ENCODE results near the gene JMJD1C.

The JMJD1C gene

GRCh38 chr10:63437116-63437949 lies 28.4 kb downstream of the JMJD1C start:
- no peak for DNase-seq

DNA sequence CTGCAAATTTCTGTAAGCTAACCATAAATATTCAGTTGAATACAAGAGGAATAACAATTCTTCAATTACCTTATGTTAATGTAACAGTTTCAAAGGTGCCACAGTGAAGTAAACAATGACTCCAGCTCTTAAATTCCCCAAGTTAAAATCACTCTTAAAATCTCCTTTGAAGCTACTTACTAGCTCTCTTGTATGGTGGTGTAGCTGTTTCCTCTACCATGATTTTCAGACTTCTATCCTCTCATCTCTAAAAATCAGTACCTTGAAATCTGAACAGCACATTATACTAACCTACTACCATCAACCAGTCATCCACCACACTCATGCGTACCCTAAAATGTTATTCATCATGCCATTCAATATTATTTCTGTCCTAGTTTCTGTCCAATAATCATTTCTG lies 29.6 kb downstream of the JMJD1C start:
- no peak for DNase-seq

GRCh38 chr10:63434866-63435854 lies 30.6 kb downstream of the JMJD1C start:
- DNase-seq: no peak

DNA sequence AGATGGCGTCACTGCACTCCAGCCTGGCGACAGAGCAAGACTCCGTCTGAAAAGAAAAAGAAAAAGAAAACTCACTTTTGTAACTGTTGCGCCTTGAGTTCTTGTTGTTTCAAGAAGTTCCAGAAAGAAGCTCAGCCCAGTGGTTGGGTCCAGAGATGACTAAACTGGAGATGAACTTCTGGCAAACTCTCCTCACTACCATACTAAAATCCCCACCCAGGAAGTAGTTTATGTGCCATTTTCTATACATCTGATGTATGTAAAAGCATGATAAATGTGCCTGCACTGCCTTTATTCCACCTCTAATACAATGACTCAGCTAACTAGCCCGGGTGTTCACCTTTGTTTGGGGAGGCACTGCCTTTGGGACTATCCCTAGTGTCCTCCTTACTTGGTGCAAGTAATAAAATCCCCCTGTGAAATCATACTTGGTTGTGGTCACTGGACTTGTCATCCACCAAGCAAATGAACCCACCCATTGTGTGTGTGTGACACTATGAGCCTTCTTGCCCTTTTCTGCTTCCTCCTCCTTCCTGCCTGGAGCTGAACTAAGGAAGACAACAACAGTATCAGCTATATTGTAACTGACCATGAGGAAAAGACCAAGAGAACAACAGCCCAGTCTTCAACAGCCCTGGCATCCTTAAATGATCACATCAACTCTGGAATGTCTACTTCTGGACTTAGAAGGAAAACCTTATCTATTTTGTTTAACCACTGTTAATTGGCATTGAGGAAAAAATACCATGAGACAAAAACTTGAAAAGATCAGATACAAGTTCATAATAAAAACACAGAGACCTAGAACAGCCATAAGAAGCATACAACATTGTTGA lies 33.6 kb downstream of the JMJD1C start:
- DNase-seq: no peak

DNA sequence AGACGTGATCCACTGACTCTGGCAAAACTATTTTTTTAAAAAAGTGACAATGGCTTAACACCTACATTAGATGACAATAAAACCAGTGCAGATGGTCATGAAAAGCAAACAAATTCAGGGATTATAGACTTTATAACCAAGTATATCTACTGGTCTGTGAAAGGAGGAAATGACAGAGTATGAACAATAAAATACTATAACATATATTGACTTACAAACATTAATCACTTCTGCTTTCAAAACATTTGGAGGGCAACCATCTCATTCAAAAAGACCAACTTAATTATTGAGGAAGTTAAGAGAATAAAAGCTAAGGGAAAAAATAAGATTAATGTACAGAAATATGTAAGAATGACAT lies 34.8 kb downstream of the JMJD1C start:
- DNase-seq: no peak

- DNase-seq: no peak
These were observed 35.4 kb downstream of the JMJD1C start for GRCh38 chr10:63430091-63430998.

DNA sequence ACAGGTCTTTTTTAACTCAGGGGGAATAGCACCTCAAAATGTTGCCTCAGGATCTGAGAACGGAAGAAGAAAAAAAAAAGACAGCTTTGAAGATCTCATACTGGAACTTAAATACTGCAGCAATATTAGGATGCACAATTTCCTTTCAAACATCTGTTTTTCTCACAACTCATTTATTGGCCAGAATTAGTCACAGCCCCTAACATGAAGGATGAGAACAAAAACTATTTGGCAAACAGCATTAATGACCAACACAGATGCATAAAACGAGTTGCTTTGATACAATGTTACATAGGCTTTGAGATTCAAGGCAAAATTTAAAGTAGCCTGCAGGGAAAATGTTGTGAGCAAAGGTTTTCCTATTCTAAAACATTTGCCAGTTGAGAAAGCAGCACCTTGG lies 36.5 kb downstream of the JMJD1C start:
- DNase-seq: no peak

DNA sequence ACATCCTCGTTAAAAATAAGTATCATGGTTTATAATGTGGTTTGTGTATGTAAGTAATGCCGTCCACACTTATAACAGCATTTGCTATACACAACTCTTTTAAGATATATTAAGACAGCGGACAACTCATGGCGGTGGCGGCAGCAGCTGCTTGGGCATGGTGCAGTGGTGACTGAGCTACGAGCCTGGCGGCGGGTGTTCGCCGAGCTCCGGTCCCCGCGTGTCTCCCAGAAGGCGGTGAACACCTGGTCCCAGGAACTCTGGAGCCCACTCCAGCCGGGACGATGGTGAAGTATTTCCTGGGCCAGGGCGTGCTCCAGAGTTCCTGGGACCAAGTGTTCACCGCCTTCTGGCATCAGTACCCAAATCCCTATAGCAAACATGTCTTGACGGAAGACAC lies 38.8 kb downstream of the JMJD1C start:
- DNase-seq: no peak

DNA sequence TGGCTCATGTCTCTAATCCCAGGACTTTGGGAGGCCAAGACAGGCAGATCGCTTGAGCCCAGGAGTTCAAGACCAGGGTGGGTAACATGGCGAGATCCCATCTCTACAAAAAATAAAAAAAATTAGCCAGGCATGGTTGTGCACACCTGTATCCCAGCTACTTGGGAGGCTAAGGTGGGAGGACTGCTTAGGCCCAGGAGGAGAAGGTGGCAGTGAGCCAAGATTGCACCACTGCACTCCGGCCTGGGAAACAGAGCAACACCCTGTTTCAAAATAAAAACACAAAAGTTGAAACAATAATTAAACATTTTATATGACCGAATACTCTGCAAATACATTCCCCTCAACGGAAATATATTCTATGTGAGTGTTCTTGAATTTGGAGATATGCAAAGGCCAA lies 40.3 kb downstream of the JMJD1C start:
- DNase-seq: no peak

GRCh38 chr10:63424576-63424975 lies 41.2 kb downstream of the JMJD1C start:
- DNase-seq: no peak

DNA sequence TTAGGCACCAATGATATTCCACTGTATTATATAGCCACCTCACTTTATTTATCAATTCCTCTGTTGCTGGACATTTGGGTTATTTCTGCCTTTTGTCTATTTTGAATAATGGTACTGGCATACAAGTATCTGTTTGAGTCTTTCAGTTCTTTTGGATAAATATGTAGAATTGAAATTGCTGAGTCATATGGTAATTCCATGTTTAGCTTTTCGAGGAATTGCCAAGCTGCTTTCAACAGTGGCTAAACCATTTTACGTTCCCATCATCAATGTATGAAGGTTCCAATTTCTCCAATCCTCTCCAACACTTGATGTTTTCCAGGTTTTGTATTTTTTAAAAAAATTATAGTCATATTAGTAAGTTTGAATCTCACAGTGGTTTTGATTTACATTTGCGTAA lies 42.3 kb downstream of the JMJD1C start:
- no peak for DNase-seq

- no peak for DNase-seq
These were observed 44.2 kb downstream of the JMJD1C start for GRCh38 chr10:63421591-63421990.

DNA sequence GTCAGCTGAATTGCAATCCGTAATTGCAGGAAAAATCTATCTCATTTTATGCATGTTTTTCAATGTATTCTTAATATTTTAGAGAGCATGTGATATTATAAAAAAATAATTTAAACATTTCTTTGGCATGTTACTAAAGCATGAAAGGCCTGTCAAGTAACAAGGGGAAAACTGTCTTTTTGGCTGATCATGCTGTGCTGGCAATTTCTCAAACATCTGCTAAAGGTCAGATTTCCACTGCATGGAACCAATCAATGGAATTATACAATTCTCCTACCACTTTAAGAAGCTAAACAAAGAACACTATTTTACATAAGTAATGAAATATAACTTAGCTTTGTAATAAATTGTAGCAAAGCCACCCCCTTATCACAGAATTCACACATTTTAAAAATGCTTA lies 49.4 kb downstream of the JMJD1C start:
- DNase-seq: peak; percentile 66

DNA sequence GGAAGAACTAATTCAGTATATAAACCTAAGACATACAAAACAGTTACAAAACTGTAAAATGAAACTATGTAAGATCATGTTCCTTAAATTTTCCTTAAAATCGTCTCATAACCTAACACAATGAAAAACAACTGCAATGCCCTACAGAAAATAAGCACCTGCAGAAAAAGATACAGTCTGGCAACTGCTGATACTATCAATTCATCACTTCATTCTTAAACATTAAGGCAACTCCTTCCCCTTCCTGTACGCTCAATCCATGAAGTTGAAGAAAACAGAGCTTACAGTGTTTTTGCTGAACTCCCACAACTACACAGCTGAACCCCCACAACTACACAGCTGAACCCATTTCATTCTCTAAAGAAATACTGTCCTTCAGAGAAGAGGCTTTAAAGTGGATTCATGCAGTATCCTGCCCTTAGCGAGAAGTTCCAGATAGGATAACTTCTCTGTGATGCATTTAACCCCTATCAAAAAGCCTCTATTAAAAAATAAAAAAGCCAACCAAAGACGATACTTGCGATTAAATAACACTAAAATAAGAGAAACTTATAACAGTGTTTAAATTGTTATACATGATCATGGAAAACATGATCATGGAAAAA lies 50.0 kb downstream of the JMJD1C start:
- no peak for DNase-seq

GRCh38 chr10:63414481-63415260 lies 51.1 kb downstream of the JMJD1C start:
- DNase-seq: no peak

- no peak for DNase-seq
These were observed 52.3 kb downstream of the JMJD1C start for GRCh38 chr10:63413429-63413828.

DNA sequence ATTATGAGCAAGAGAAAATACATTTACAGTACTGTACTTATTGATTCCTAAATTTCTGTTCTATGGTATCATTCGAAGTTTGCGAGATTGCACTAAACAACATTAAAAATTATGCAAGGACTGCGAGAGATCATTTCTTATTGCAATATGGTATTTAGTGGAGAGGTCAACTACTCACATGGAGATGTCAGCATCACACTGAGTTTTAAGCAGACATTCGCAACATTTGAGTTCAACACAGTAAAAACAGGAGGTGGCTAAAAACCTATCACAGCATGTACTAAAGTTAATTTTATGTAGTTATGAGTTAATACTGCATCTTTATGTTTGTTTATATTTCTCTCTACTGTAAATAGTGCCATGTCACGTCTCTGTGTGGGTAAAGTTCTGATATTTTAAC lies 53.5 kb downstream of the JMJD1C start:
- no peak for DNase-seq

DNA sequence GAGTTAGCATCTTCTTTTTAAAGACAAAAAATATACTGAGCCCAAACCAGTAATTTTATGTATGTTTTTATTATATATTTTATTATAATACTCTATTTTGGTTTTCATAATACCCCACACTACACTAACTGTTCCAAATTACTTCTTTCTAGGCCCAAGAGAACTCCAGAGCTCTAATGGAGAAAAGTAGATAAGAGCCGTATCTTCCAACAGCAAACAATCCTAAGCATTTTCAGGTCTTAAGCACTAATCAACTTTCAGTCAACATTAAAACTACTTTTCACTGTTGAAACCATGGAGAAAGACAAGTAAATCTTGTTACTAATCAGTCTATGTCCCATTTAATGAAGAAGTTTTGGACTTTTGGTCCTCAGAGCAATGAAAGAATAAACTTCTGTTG lies 55.1 kb downstream of the JMJD1C start:
- no peak for DNase-seq

- no peak for DNase-seq
These were observed 56.2 kb downstream of the JMJD1C start for GRCh38 chr10:63409465-63410027.

GRCh38 chr10:63407136-63407662 lies 58.6 kb downstream of the JMJD1C start:
- DNase-seq: no peak

All from femur (tissue), 1 donor.